ENCODE measurements around the gene GHR.

Gene GHR

DNA sequence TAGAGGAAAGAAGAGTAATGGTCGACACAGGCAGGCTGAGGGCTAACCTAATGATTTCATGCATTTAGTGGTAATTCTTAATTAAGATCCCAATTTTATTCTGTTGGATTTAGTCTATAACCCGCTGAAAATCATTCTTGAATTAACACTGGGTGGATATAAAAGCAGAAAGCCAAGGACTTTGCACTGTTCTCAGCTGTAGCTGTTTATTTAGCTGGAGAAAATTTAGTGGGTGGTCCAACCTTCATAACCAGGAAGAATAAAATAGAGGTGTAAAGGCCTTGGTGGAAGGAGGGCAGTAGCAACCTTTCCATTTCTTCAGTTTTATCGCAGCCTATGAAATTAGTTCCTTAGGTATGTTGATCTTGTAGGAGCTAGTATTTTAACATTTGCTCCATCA lies 92.3 kb downstream of the GHR start:
- DNase-seq: no peak

DNA sequence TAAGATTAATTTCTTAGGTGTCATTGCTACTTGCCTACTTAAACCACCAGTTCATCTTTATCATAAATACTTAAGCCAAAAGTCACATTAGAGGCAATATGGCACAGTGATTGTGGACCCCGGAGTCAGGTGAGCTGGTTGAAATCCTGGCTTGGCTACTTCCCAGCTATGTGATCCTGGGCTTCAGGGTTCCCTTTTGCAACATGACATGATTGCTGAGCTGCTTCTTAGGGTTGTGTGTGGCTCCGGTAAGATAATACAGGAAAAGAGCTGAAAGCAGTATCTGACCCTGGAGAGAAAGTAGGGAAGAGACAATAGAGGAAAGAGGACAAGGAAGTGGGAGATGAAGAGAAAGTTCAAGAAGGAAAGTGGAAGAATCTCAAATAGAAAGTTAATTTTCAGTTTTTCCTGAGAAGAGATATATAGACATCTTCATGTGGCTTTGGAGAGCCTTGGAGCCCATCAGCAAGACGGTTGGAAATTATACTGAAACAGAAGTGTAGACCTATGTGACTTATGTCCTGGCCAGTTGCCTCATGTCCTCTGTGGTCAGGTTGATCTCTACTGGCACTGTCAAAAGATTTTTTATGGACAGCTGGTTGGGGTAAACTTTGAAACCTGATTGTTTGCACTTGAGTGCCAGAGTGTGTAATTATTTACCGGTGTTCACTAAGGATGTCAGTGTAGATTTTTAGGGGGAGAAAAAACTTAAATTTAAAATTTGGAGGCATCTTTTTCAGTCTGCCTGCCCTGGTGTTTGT lies 93.2 kb downstream of the GHR start:
- DNase-seq: no peak

DNA sequence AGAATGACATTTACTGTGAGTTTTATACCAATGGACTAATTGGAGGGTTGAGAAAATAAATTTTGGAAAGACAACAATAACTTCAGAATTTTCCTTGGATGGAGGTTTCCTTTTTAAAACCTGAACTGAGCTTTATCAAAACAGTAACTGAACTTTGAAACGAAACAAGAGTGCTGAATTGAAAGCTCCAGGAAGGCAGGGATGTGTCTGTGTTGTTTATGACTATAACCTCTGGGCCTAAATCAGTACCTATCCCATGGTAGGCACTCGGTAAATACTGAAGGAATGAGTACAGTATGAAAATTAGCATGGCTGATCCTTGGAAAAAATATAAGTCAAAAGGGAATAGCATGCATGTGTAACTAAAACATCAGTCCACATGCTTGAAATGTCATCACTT lies 93.9 kb downstream of the GHR start:
- no peak for DNase-seq

DNA sequence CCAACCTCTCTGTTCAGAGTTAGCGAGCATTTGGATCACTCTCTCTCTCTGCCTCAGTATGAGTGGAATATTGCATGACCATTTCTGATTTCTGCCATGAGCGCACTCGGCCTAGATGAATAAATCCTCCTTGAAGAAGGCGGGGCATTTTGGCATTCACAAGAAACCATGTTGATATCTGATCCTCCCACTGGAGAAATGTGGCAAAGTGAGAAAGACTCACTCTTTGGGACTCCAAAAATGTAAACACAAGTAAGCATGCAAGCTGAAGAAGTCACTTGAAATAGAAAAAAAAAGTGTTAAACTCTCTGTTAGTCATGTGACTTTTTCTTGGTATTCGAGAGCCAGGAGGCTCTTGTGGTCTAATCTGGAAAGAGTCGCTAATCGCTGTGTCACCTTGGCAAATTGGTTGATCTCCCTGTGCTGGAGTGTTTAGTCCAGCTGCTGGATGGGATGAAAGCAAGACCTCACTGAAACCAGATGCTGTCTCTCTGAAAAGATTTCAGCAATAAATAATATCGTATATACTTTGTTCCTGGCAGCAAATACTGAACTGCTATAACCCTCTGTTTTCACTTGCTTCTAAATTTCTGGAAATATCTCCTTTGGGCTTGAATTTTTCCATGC lies 95.5 kb downstream of the GHR start:
- DNase-seq: no peak

DNA sequence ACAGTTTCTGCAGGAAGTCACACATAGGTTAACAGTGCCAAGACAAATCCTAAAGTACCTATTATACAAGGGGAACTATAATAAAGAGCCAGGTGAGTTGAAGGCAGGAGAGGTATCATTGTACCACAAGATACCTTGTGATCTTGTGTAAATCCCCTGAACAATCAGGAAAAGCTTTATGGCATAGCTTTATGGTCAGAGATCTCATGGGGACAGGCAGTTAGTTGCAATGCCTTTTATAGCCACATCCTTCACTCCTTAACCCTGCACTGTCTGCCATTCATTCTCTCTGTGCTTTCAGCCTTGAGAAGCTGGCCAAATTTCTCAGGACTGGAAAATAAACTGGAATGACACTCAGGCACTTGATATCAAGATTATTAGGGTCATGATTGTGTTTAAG lies 97.0 kb downstream of the GHR start:
- DNase-seq: no peak

DNA sequence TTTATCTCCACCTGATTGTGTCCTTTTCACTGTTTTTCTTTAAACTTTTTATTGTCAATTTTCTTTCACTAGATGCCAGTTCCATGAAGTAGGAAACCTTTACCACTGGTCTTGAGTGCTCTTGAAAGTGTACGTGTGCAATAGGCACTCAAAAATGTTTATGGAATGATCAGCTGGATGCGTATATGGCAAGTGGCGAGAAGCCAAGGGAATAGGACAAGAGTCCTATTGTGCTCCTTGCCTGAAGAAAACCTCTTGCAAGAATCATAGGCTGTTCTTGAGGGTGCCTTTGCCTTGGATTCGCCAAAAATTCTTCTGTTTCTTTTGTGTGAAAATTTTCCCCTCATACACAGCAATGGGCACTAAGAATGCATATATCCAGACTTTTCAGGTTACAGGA lies 97.7 kb downstream of the GHR start:
- no peak for DNase-seq

DNA sequence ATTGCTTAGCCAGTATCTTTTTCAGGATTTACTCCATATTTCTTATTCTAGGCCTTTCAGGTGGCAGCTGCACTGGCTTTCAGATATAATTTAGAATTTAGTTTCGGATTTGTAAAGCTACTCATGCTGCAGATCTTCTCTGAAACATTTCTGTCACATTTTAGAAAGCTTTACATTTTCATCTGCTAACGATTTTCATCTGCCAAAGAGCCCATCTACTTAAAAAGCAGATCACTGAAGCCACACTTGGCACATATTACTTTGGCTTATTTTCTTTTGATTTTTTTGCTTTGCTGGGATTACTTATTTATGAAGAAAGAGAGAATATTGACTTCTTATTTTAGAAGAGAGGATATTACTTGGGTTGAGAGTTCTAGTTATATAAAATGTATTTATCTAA lies 98.2 kb downstream of the GHR start:
- DNase-seq: no peak

DNA sequence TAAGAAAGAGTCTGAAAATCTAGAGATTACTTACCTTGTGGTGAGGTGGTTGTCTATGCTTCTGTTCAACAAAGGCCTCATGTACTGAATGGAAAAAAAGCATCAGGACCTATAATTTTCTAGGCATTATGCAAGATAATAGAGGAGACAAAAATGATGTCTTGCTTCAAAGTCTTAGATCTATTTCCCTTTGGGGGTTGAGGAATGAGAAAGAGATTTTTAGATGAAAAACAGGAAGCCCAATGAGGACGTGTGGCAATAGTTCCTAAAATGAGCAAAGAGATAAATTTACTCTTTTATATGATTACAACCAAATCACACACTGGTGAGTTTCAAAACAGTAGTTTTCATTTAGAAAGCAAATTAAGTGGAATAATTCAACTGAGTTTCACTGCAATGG lies 99.5 kb downstream of the GHR start:
- no peak for DNase-seq

DNA sequence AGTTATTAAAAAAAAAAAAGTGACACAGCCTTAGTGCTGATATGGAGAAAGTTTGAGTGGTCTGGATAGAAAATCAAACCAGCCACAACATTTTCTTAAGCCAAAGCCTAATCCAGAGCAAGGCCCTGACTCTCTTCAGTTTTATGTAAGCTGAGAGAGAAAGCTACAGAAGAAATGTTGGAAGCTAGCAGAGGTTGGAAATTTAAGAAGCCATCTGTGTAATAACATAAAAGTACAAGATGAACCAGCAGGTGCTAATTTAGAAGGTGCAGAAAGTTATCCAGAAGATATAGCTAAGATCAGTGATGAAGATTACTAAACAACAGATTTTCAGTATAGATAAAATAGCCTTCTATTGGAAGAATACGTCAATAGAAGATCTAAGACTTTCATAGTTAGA lies 102.9 kb downstream of the GHR start:
- DNase-seq: no peak

DNA sequence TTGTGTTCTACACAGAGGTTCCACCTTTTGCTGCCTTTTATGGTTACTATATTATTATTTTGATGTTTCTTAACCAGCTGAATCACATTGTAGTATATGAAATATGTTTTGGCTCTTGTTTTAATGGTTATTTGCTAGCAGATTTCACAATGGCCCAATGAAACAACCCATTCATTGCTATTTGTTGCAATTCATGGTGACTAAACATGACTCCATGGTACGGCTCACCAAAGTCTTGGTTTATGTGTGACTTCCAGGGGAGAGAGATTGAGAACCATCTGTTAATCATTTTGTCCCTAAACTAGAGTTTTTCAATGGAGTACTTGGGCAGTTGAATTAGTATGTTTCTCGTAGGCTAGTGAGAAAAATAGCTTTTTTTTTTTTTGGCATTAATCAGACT lies 108.4 kb downstream of the GHR start:
- no peak for DNase-seq

DNA sequence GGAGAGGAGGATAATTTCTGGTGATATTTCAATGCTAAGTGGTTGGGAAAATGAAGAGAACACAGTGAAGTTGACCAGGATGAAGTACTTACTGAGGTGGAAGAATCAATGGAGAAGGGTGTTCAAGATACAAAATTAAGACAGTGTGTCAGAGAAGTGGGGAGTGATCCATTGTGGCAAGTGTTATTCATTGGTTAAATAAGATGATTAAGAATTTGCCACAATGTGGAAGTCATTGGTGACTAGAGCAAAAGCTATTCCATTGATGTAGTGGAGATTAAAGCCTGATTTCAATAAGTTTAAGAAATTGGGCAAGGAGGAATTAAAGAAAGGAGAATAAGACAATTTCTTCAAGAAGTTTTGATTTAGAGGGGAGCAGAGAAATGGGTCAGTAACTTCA lies 118.9 kb downstream of the GHR start:
- no peak for DNase-seq

DNA sequence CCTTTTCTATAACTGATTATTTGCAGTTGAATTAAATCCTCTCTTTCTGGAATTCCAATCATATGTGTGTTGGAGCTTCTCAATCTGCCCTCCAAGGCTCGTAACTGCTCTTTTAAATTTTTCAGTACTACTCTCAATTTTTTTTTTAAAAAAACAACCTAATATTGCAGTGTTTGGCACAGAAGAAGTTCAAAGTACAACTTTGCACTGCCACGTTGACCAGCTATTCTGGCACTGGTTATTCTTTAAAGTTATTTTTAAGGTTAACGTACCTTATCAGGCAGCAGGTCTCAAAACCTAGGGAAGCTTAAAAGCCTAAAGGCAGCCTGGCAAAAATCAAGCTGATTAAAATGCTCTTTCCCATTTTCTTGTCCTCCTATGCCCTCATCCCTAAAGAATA lies 120.5 kb downstream of the GHR start:
- no peak for DNase-seq

DNA sequence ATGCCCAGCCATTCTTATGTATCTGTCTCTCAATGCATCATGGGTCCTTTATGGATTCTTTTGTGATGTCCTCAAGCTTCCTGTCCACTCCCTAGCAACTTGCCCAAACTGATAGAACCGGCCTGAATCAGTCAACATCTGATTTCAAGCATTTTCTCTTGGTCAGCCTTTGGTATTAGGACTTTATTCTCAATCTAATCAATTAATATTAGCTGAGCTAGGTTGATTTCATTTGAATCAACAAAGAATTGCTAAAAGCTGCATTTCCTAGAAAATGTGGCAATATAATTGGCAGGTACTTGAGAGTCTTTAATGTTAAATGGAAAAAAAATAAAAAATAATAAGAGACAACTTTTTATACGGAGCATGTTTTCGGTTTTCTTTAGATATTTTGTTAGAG lies 121.8 kb downstream of the GHR start:
- no peak for DNase-seq

DNA sequence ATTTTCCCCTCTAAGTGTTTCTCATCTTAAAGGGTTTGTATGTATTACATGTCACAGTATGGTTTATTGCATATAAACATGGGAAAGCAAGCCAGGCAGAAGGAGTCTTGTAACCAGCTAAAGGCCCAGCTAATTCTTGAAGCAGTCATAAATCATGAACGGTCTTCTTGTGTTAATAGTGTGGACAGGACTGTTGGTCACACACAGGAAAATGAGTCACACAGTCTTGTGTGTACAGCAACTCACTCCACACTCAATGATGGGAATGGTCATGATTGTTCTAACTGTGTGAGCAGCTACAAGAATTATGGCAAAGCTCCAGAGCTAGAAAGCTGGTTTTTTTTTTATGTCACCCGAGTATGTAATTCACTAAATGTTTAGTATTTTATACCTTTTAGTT lies 123.9 kb downstream of the GHR start:
- DNase-seq: no peak

DNA sequence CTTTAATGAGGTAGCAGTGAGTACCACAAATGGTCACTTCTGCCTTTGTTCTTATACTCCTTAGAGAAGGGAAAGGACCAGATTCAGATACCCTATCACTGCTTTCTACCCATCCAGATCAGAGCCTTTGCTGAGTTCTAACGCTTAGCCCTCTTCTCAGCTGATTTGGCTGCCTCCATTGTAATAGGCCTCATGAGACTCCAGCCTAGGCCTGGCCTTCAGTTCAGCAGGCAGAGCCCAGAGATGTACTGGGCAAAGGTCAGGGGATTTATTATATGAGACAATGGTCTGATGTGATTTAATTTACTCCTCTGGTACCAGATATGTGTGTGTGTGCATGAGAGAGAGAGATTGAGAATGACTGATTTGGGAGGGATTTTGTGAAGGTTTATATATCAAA lies 124.7 kb downstream of the GHR start:
- DNase-seq: no peak

DNA sequence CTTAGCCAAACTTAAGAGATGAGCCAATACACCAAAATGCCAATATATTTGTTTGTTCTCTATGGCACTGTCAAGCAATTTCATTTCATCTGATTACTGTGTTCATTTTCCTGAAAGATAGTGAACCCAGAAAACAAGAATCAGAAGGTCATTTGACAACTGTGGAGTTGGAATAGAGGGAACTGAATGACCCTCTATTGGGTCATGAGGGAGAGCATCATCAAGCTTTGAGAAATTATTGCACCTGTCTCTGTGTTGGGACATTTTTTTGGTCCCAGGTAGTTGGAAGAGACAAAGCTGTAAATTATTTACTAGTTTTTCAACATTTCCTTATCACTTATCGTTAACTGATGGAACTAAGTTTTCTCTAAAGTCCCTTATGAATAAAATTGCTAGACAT lies 129.4 kb downstream of the GHR start:
- DNase-seq: no peak

DNA sequence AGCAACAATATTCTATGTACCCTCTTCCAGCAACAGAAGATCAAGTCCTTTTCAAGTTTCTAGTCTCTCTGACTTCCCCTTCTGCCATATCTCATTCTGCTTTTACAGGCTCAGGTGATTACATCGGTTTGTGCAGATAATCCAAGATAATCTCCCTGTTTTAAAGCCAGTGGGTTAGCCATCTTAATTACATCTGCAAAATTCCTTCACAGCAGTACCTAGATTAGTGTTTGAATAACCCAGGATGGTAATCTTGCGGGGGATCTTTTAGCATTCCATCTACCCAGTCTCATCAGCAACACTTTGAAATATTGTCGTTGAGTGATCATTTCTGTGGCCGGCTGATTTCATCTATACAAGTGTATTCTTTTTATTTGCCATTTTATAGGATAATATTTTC lies 130.2 kb downstream of the GHR start:
- DNase-seq: no peak

DNA sequence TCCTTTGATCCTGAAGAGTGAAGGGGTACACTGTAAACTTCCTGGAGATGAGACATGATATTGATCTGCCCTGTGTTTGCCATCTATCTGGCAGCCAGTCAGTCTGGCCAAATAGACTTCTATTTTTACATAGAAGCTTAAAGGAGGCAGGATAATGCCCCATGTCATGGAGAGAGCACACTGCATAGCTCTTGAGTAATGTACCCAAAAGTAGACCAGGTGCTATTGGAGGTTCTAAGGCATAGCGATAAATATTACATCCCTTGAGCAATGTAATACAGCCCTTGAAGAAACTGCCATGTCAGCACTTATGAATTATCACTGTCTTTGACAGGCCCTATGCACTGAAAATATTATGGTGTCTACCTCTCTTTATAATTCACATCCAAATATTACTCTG lies 131.8 kb downstream of the GHR start:
- DNase-seq: no peak

DNA sequence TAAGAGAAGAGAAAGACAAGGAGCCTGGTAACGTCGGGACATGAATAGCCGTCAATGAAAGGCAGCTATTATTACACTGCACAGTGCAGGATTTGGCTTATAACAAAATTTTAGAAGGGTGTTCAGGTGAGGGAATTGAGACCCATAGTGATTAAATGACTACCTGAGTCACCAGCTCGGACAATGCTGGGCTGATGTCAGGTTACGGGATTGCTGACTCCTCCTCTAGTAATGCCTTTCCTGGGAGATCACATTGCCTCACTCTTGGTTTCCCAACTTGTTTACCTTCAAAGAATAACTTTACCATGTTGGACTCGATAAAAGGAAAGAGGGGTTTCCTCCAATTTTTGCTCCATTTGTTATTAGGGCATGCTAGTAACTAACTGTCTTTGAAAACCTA lies 132.6 kb downstream of the GHR start:
- DNase-seq: no peak

DNA sequence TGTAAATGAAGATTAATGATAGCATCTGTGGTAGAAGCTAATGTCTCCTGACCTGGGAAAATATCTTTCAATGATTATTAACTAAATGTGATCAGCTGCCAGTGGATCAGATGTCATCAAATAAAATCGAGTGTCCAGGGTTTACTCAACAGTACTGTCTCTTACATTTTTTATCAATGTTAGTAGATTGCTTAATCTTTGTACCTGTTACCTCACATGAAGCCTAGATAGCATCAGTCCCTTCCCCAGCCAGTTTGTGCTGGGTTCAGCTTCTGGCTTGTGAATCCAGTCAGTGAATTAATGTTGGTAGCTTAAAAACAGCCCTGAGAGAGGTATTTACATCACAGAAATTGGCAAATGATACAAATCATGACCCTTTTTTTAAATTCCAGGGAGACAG lies 134.4 kb downstream of the GHR start:
- no peak for DNase-seq

DNA sequence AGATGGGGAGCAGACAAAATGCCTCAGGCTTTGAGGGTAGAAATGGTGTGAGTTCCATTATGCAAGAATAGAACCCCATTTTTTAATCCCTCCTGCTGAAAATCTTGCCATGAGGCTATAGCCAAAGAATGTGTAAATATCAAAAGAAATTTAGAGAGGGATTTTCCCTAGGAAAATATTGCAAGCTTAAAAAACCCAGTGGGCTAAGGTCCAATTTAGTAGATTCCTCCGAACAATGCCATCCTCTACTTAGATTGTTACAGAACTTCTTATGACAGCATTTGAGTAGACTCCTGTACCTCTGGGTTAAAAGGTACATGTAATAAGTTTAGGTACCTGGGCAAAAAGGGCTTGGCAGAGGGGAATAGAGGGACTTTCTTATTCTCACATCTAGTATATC lies 138.4 kb downstream of the GHR start:
- DNase-seq: no peak

DNA sequence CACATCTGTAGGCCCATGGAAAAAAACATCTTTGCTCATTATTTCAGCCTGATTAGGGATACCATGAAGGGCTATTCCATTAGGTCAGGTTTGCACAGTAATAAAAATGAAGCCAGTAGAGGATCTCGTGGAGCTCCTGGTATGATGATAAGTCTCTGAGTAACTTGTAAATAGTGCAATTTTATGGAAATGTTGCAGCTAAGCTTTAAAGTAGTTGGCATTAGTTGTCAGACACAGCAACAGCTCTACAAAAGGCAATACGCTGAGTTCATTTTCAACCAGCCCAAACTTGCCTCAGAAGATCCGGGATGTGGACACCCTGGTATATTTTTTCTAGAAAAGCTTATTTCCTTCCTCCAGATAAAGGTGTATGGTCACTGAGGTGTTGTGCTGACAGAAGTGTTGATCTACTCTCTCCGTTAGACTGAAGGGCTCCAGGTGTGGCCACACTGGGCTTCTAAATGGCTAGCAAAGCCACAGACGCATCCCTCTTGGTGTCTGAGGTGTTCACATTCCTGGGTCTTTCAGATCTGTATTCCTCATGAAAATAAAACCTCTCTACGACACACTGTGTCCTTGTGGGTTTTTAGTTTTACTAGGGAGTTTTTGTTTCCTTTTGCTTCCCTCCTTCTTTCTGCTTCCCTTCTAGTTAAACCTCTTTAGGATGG lies 141.6 kb downstream of the GHR start:
- no peak for DNase-seq

DNA sequence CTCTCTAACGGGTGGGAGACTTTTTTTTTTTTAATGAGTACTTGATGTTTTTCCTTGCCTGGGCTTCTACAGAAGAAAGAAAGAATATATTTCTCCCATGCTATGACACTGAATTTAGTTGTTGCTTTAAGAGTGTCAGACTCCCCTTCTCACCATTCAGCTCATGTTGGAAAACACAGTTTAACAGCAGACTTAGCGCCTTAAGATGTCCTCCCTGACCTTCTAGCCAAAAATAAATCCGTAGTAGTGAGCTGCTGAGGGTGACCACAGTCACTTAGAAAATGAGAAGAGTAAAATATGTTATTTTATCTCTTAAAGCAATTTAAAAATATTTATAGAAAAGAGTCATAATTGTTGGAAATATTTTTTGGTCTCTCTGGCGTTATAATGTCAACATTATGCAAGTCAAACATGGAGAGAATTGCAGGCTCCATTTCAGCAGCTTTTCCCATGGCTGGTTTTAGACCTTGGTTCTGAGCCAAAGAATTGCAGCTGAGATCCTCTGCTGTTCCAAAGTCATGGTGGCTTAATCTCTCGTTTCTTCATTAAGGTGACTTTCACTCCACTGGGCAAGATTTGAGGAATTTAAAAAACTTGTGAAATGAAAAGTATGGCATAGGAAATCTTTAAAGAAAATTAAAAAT lies 143.5 kb downstream of the GHR start:
- no peak for DNase-seq

Data from hypothalamus (tissue), 51 donors.